ENCODE results near the gene MLLT3.

GRCh38 chr9:20622330-20623020 is at the start of gene MLLT3:
- no peak for TF ChIP-seq CTCF (IDR thresholded peaks at IDR 0.05)
- TF ChIP-seq POLR2A (IDR thresholded peaks at IDR 0.05) = peak in 1 of 4 donors; percentile 24
